GM21528 (cell line): ENCODE data around the gene EPHA6.
"Not testable (repeated sequence)": the region's sequence is repeated elsewhere in the genome, so short reads cannot be mapped to it uniquely, and the experiment has no call there.

Source experiments
- ATAC-seq: cut with Tn5 transposase; IDR thresholded peaks from one replicate; pipeline ENCODE4 v1.9.1; 2021; ENCODE audit warnings: mild to moderate bottlenecking, moderate library complexity; ENCODE audit not compliant: unreplicated experiment, low FRiP score

The EPHA6 gene

GRCh38 chr3:97010881-97011657, 196.7 kb downstream of the EPHA6 start:
- no peak for ATAC-seq

GRCh38 chr3:97021778-97022177, 207.4 kb downstream of the EPHA6 start:
- no peak for ATAC-seq

- ATAC-seq, result not testable (repeated sequence)
Measured at GRCh38 chr3:97025612-97026011, 211.2 kb downstream of the EPHA6 start.

GRCh38 chr3:97029972-97030371, 215.6 kb downstream of the EPHA6 start:
- ATAC-seq, result no peak

GRCh38 chr3:97037294-97037943, 223.0 kb downstream of the EPHA6 start:
- no peak for ATAC-seq

- ATAC-seq, result no peak
Measured at GRCh38 chr3:97043411-97043810, 229.0 kb downstream of the EPHA6 start.

- no peak for ATAC-seq
Measured at GRCh38 chr3:97057365-97057764, 243.0 kb downstream of the EPHA6 start.

GRCh38 chr3:97059168-97059567, 244.8 kb downstream of the EPHA6 start:
- ATAC-seq, result no peak

GRCh38 chr3:97066531-97066930, 252.1 kb downstream of the EPHA6 start:
- no peak for ATAC-seq

- no peak for ATAC-seq
Measured at GRCh38 chr3:97070302-97070701, 255.9 kb downstream of the EPHA6 start.

GRCh38 chr3:97074546-97074945, 260.2 kb downstream of the EPHA6 start:
- ATAC-seq, result no peak

- ATAC-seq, result no peak
Measured at GRCh38 chr3:97076673-97077072, 262.3 kb downstream of the EPHA6 start.

- no peak for ATAC-seq
Measured at GRCh38 chr3:97089621-97090020, 275.2 kb downstream of the EPHA6 start.

GRCh38 chr3:97102641-97103040, 288.2 kb downstream of the EPHA6 start:
- ATAC-seq, result no peak

GRCh38 chr3:97105989-97106651, 291.7 kb downstream of the EPHA6 start:
- ATAC-seq, result no peak

GRCh38 chr3:97106652-97106989, 292.2 kb downstream of the EPHA6 start:
- ATAC-seq, result no peak

- ATAC-seq, result no peak
Measured at GRCh38 chr3:97108136-97108535, 293.7 kb downstream of the EPHA6 start.

- ATAC-seq, result no peak
Measured at GRCh38 chr3:97111244-97111643, 296.9 kb downstream of the EPHA6 start.

- ATAC-seq, result no peak
Measured at GRCh38 chr3:97121386-97121785, 307.0 kb downstream of the EPHA6 start.

GRCh38 chr3:97125902-97126499, 311.6 kb downstream of the EPHA6 start:
- no peak for ATAC-seq

GRCh38 chr3:97131476-97131875, 317.1 kb downstream of the EPHA6 start:
- ATAC-seq, result no peak
